Ishikawa (cell line): Measurements from ENCODE around the gene CHCHD1.

Experiments
- EP300 ChIP-seq: IDR thresholded peaks from 2 replicates; pipeline ENCODE4 v1.6.1; 2012; ENCODE audit warnings: borderline replicate concordance
- TEAD4 ChIP-seq: IDR thresholded peaks from 2 replicates; pipeline ENCODE4 v1.6.1; 2012
- USF1 ChIP-seq: IDR thresholded peaks from 2 replicates; pipeline ENCODE4 v1.6.1; 2012

- no peak for TF ChIP-seq USF1
- TF ChIP-seq TEAD4: no peak
- TF ChIP-seq EP300: no peak
Measured at GRCh38 chr10:73810358-73810734, 28.5 kb downstream of the CHCHD1 start.
